OCI-LY3 (cell line): Measurements from ENCODE around the gene EXOSC9.

Experiments
- H2AFZ ChIP-seq: fragments of 200-600, 300-600 bp; shearing (Covaris generic); 2 replicates; pipeline ENCODE4 v1.6.0; 2014; ENCODE audit warnings: antibody characterized with exemption, low read depth, low read length
- H3K27ac ChIP-seq: fragments of 200-600, 300-600 bp; sonication (generic); 2 replicates; pipeline ENCODE4 v1.5.1; 2014; ENCODE audit warnings: mild to moderate bottlenecking, low read length, moderate library complexity, mixed read lengths
- H3K27me3 ChIP-seq: fragments of 200-600, 300-600 bp; sonication (generic); 2 replicates; pipeline ENCODE4 v1.6.1; 2014; ENCODE audit warnings: low read depth, low read length, mixed read lengths
- H3K36me3 ChIP-seq: fragments of 200-600, 300-600 bp; sonication (generic); replicated peaks from 2 replicates; pipeline ENCODE3; 2014; ENCODE audit warnings: low read depth, low read length, mixed read lengths
- H3K4me1 ChIP-seq: fragments of 300-600, 200-600 bp; sonication (generic); 2 replicates; pipeline ENCODE4 v1.6.1; 2014; ENCODE audit warnings: low read length, mixed read lengths
- H3K4me2 ChIP-seq: fragments of 200-600, 300-600 bp; sonication (generic); 2 replicates; pipeline ENCODE4 v1.6.1; 2014; ENCODE audit warnings: low read length, mixed read lengths
- H3K4me3 ChIP-seq: fragments of 300-600, 200-600 bp; sonication (generic); 2 replicates; pipeline ENCODE4 v1.5.1; 2014; ENCODE audit warnings: antibody characterized with exemption, mild to moderate bottlenecking, low read length, moderate library complexity
- H3K79me2 ChIP-seq: fragments of 300-600, 200-600 bp; shearing (Covaris generic); 2 replicates; pipeline ENCODE4 v1.6.1; 2014; ENCODE audit warnings: mild to moderate bottlenecking, low read length, mixed read lengths
- H3K9ac ChIP-seq: fragments of 300-600, 200-600 bp; shearing (Covaris generic); 2 replicates; pipeline ENCODE4 v1.6.0; 2014; ENCODE audit warnings: mild to moderate bottlenecking, low read length, moderate library complexity
- H3K9me3 ChIP-seq: fragments of 200-600, 300-600 bp; shearing (Covaris generic); 2 replicates; pipeline ENCODE4 v1.6.1; 2014; ENCODE audit warnings: low read length, mixed read lengths; ENCODE audit not compliant: insufficient read depth
- H4K20me1 ChIP-seq: fragments of 200-600, 300-600 bp; sonication (generic); 2 replicates; pipeline ENCODE4 v1.6.1; 2016; ENCODE audit warnings: low read length, mixed read lengths; ENCODE audit not compliant: insufficient read depth
- CTCF ChIP-seq: fragments of 200-600, 300-600 bp; sonication (generic); IDR thresholded peaks from 2 replicates; pipeline ENCODE4 v1.5.1; 2014; ENCODE audit warnings: antibody characterized with exemption, low read length, low read depth
- EZH2phosphoT487 ChIP-seq: fragments of 200-600 bp; shearing (Covaris generic); IDR thresholded peaks from 2 replicates; pipeline ENCODE4 v1.6.1; 2018; ENCODE audit warnings: antibody characterized with exemption, mixed run types, low read depth

The EXOSC9 gene

GRCh38 chr4:121767166-121767565 is 34.0 kb upstream of the EXOSC9 start:
- H3K4me3 ChIP-seq = no peak overlapping the region
- no peaks in the 10 kb centered on the region for H3K9me3 ChIP-seq
- H2AFZ ChIP-seq = no peak overlapping the region
- no peaks in the 10 kb centered on the region for H4K20me1 ChIP-seq
- no peak overlapping the region for H3K4me2 ChIP-seq
- TF ChIP-seq EZH2phosphoT487 = no peak
- TF ChIP-seq CTCF = no peak
- H3K79me2 ChIP-seq = no peaks in the 10 kb centered on the region
- H3K4me1 ChIP-seq = no peaks in the 10 kb centered on the region
- no peaks in the 10 kb centered on the region for H3K36me3 ChIP-seq
- H3K9ac ChIP-seq = no peak overlapping the region
- H3K27me3 ChIP-seq = no peaks in the 10 kb centered on the region
- no peak overlapping the region for H3K27ac ChIP-seq

GRCh38 chr4:121769341-121769740 is 31.8 kb upstream of the EXOSC9 start:
- Histone ChIP-seq H2AFZ (no peak overlapping the region), H3K27me3 (no peaks in the 10 kb centered on the region), H4K20me1 (no peaks in the 10 kb centered on the region), H3K79me2 (no peaks in the 10 kb centered on the region), H3K27ac (no peak overlapping the region), H3K4me1 (no peaks in the 10 kb centered on the region), H3K4me3 (no peak overlapping the region), H3K36me3 (no peaks in the 10 kb centered on the region), H3K4me2 (no peak overlapping the region), H3K9me3 (no peaks in the 10 kb centered on the region), H3K9ac (no peak overlapping the region)
- TF ChIP-seq EZH2phosphoT487 = no peak

- H3K4me2 ChIP-seq = no peak overlapping the region
- H3K9me3 ChIP-seq = no peaks in the 10 kb centered on the region
- no peak overlapping the region for H3K9ac ChIP-seq
- no peaks in the 10 kb centered on the region for H3K27me3 ChIP-seq
- no peak for TF ChIP-seq EZH2phosphoT487
- TF ChIP-seq CTCF = no peak
- no peak overlapping the region for H3K27ac ChIP-seq
- H2AFZ ChIP-seq = no peak overlapping the region
- H3K36me3 ChIP-seq = no peaks in the 10 kb centered on the region
- H3K79me2 ChIP-seq = no peaks in the 10 kb centered on the region
- no peak overlapping the region for H3K4me3 ChIP-seq
- H4K20me1 ChIP-seq = no peaks in the 10 kb centered on the region
- H3K4me1 ChIP-seq = no peaks in the 10 kb centered on the region
These were observed 29.3 kb upstream of the EXOSC9 start for GRCh38 chr4:121771869-121772268.

DNA sequence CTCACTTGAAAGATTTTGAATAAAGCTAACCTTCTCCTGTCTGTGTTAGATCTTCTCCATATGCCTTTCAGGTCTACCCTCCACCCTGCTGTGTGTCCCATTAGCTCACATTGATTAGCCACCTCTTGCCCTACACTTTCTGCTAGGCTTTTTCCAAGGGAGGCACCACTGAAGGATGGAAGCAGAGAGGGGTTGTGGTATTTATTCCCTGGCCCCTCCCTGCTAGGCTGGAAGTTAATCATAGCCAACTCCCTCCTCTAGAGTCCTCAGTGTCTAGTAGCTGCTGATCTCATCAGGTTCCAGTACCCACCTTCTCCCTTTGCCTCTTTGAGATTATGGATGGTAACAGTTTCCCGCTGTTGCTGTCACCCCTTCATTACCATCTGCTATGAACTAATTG is 27.2 kb upstream of the EXOSC9 start:
- Histone ChIP-seq H3K9ac (no peak overlapping the region), H3K27ac (no peak overlapping the region), H2AFZ (no peak overlapping the region), H3K9me3 (no peaks in the 10 kb centered on the region), H3K27me3 (no peaks in the 10 kb centered on the region), H4K20me1 (no peaks in the 10 kb centered on the region), H3K4me2 (no peak overlapping the region), H3K4me3 (no peak overlapping the region), H3K79me2 (no peaks in the 10 kb centered on the region), H3K36me3 (no peaks in the 10 kb centered on the region), H3K4me1 (peaks cover 9% of the 10 kb centered on the region; the same call in 1 of the 2 replicates)
- no peak for TF ChIP-seq EZH2phosphoT487

DNA sequence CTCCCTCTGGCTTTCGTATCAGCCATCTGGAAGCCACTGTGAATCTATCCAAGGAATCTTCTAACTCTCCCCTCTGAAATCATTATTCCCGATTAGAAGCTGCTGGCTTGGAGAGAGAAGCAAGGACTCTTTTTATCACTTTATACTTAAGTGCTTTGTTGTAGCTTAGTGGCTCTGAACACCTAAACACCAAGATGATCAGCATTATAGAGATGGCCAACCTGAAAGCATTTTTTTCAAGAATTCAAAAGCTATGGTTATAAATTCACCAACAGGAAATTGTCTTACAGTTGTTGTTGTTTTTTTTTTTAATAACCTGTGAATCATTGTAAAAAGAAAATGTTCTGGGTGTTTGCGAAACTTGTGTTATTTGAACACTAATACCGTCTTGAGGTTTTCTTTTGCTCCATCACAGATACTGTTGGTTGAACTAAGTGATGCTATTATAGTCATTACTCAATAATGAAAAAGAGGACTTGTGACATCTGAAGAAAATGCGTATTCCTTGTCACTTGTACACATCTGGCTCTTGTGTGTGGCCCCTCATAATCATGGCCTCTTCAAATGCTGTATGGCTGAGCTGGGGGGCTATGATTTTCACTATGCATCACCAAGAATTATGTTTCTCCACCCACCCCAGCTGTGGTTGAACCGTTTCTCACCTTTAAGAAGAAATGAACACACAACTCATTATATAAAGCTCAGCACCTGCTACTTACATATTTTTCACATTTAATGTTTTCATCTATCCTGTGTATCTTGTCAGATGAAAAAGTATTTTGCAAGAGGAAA is 24.3 kb upstream of the EXOSC9 start:
- Histone ChIP-seq H3K9ac (no peak overlapping the region), H3K4me3 (no peak overlapping the region), H3K79me2 (no peaks in the 10 kb centered on the region), H3K27me3 (no peaks in the 10 kb centered on the region), H3K9me3 (no peaks in the 10 kb centered on the region), H4K20me1 (no peaks in the 10 kb centered on the region), H3K4me1 (peaks cover 9% of the 10 kb centered on the region; the same call in 1 of the 2 replicates), H3K4me2 (no peak overlapping the region), H3K36me3 (no peaks in the 10 kb centered on the region), H3K27ac (no peak overlapping the region), H2AFZ (no peak overlapping the region)
- no peak for TF ChIP-seq CTCF
- TF ChIP-seq EZH2phosphoT487 = no peak
